Measurements from ENCODE around the gene GAS2L1. TPM values are rescaled to one million over a fixed set of nuclear protein-coding genes. Genes with fewer than 3 reads are reported as not detected.
A peak's percentile ranks its signal among the peaks of the same experiment; 100 is the strongest.

Gene GAS2L1
- 10 to 100 TPM; 19.7 to 34.7 (median 24.7) TPM for total RNA-seq
- long read RNA-seq, donor 1, transcript GAS2L1-208 (6 exons, 2,925 nt): major isoform, 61 of 128 reads
- long read RNA-seq, donor 1, transcript GAS2L1-209 (5 exons, 3,382 nt): minor isoform, 7 of 128 reads
- long read RNA-seq, donor 1, partial matches to known transcripts: 12 of 128 reads
- long read RNA-seq, donor 1, other reads (novel, unspliced or antisense): 44 of 128 reads
- long read RNA-seq, donor 2, partial matches to known transcripts: 1 of 2 reads
- long read RNA-seq, donor 2, other reads (novel, unspliced or antisense): 1 of 2 reads

DNA sequence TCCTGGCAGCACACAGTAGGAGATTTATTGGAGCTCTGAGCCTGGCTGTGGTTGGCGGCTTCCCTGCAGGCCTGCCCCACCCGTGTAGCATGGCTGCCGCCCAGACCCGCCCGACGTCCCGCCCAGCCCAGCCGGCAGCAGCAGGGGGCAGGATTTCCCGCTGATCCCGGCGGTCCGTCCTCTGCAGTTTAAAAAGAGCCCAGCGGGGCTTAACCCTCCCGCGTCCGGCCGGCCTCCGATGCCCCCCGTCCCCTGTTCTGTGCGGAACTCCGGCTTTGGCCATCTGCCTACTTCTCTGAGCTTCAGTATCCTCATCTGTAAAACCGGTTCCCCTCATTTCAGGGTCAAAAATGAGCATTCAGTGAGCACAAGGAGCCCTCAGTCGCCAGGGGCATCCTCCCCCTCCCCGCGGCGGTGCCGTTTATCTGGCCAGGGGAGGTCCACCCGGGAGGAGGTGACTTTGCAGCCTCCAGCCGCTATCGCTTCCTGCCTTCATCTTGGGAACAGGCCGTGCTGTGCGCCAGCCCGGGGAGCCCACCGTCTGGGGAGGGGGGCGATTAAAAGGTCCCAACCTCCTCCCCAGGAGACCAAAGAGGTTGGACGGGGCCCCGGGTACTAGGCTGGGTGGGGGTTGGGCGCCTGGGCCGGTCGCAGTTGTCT, at the start of gene GAS2L1:
TSS of gene GAS2L1 (plus strand) at position 476 of the 660 bp plus-strand sequence. CDS start 1,456 bp downstream, outside the sequence.
- peak; percentile 85 to 92 (median 89) for DNase-seq
- ATAC-seq: peak; percentile 72
- Histone ChIP-seq H3K36me3 (ENCODE audit: low read depth) (no peaks in the 10 kb centered on the region), H3K4me1 (ENCODE audit: low read depth) (peaks cover 57% of the 10 kb centered on the region), H3K4me3 (peak within 1 kb of the TSS; percentile 75), H3K9me3 (no peaks in the 10 kb centered on the region)
- intact Hi-C loops (cut with DNase I, micrococcal nuclease): no loop called here
- TF ChIP-seq, protein P1, sequence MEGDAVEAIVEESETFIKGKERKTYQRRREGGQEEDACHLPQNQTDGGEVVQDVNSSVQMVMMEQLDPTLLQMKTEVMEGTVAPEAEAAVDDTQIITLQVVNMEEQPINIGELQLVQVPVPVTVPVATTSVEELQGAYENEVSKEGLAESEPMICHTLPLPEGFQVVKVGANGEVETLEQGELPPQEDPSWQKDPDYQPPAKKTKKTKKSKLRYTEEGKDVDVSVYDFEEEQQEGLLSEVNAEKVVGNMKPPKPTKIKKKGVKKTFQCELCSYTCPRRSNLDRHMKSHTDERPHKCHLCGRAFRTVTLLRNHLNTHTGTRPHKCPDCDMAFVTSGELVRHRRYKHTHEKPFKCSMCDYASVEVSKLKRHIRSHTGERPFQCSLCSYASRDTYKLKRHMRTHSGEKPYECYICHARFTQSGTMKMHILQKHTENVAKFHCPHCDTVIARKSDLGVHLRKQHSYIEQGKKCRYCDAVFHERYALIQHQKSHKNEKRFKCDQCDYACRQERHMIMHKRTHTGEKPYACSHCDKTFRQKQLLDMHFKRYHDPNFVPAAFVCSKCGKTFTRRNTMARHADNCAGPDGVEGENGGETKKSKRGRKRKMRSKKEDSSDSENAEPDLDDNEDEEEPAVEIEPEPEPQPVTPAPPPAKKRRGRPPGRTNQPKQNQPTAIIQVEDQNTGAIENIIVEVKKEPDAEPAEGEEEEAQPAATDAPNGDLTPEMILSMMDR (IDR thresholded peaks at IDR 0.05): peak; percentile 70

DNA sequence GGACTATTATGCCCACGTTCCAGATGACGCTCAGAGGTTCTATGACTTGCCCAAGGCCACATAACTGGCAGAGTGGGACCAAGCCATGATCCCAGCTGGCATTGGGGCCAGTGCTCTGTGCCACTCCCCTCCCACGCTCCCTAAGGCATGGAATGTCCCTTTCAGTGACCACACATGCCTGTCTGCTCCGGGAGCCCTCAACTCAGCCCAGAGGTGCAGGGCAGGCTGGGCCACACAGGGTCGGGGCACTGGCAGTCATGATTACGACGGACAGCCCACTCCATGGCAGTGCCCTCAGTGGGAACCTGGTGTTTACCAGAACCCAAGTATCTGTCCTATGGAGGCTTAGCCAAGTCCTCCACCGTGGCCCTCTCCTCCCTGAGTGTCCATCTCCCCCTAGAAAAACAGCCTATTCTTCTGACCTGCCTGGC, 48.7 kb upstream of the GAS2L1 start:
- H3K4me1 ChIP-seq (ENCODE audit: low read depth): no peaks in the 10 kb centered on the region
- ATAC-seq: no peak
- H3K36me3 ChIP-seq (ENCODE audit: low read depth): no peaks in the 10 kb centered on the region
- TF ChIP-seq, protein P1 (IDR thresholded peaks at IDR 0.05): no peak
- H3K9me3 ChIP-seq: no peaks in the 10 kb centered on the region
- H3K4me3 ChIP-seq: no peak overlapping the region
- intact Hi-C loops (cut with DNase I, micrococcal nuclease): no loop called here
- no peak for DNase-seq

GRCh38 chr22:29258407-29259252, 47.8 kb upstream of the GAS2L1 start:
- Histone ChIP-seq H3K9me3 (no peaks in the 10 kb centered on the region), H3K4me3 (no peak overlapping the region), H3K36me3 (ENCODE audit: low read depth) (no peaks in the 10 kb centered on the region), H3K4me1 (ENCODE audit: low read depth) (no peaks in the 10 kb centered on the region)
- intact Hi-C loops (cut with DNase I, micrococcal nuclease): no loop called here
- no peak for ATAC-seq
- TF ChIP-seq, protein P1 (IDR thresholded peaks at IDR 0.05): no peak
- DNase-seq: no peak

- ATAC-seq (no peak), DNase-seq (no peak)
- no peaks in the 10 kb centered on the region for H3K4me1 ChIP-seq (ENCODE audit: low read depth)
- no peak overlapping the region for H3K4me3 ChIP-seq
- H3K36me3 ChIP-seq (ENCODE audit: low read depth): no peaks in the 10 kb centered on the region
- no peaks in the 10 kb centered on the region for H3K9me3 ChIP-seq
- TF ChIP-seq, protein P1 (IDR thresholded peaks at IDR 0.05): no peak
- intact Hi-C loops (cut with DNase I, micrococcal nuclease): no loop called here
These were observed 47.1 kb upstream of the GAS2L1 start for GRCh38 chr22:29259253-29259899.

- TF ChIP-seq, protein P1 (IDR thresholded peaks at IDR 0.05): no peak
- H3K4me1 ChIP-seq (ENCODE audit: low read depth): no peaks in the 10 kb centered on the region
- intact Hi-C loops (cut with DNase I, micrococcal nuclease): no loop called here
- ATAC-seq (peak; percentile 4), DNase-seq (no peak)
- H3K4me3 ChIP-seq: no peak overlapping the region
- H3K36me3 ChIP-seq (ENCODE audit: low read depth): no peaks in the 10 kb centered on the region
- H3K9me3 ChIP-seq: no peaks in the 10 kb centered on the region
These were observed 46.4 kb upstream of the GAS2L1 start for GRCh38 chr22:29260031-29260560.

Measured in mucosa of descending colon (tissue), 3 donors.